ENCODE measurements around the gene RNF224. TPM values are rescaled to one million over a fixed set of nuclear protein-coding genes. Genes with fewer than 3 reads are reported as not detected.
A peak's percentile ranks its signal among the peaks of the same experiment; 100 is the strongest.

The RNF224 gene
- total RNA-seq, 1 experiment from 2014 or later, result 0.37 TPM

GRCh38 chr9:137189297-137190295, 37.7 kb upstream of the RNF224 start:
- no peak for DNase-seq
- no peaks in the 10 kb centered on the region for H3K27me3 ChIP-seq (ENCODE audit: low read length)
- peaks cover 32% of the 10 kb centered on the region for H3K4me1 ChIP-seq (ENCODE audit: low read length)
- no peaks in the 10 kb centered on the region for H3K9me2 ChIP-seq (replicated peaks; ENCODE audit: insufficient read depth, low read length)
- peaks cover 22% of the 10 kb centered on the region for H4K20me1 ChIP-seq (ENCODE audit: insufficient read depth, low read depth, low read length)
- no peaks in the 10 kb centered on the region for H3K36me3 ChIP-seq (ENCODE audit: insufficient read depth, low read length)
- peak overlapping the region; percentile 75 for H3K27ac ChIP-seq (ENCODE audit: low read length)
- H3K4me2 ChIP-seq (ENCODE audit: low read depth, low read length, poor library complexity, severe bottlenecking), result peak overlapping the region; percentile 77
- H3K9ac ChIP-seq (ENCODE audit: low read length), result peak overlapping the region; percentile 86
- no peak overlapping the region for H2AFZ ChIP-seq (ENCODE audit: low read length)
- no peaks in the 10 kb centered on the region for H3K9me3 ChIP-seq (ENCODE audit: low read length)
- peaks cover 34% of the 10 kb centered on the region for H3K79me2 ChIP-seq (ENCODE audit: low read length)
- H3K4me3 ChIP-seq (ENCODE audit: low read length), result peak overlapping the region; percentile 87

GRCh38 chr9:137190315-137190856, 36.9 kb upstream of the RNF224 start:
- peaks cover 24% of the 10 kb centered on the region for H4K20me1 ChIP-seq (ENCODE audit: insufficient read depth, low read depth, low read length)
- peak overlapping the region; percentile 87 for H3K4me3 ChIP-seq (ENCODE audit: low read length)
- H3K9ac ChIP-seq (ENCODE audit: low read length), result peak overlapping the region; percentile 86
- peaks cover 32% of the 10 kb centered on the region for H3K4me1 ChIP-seq (ENCODE audit: low read length)
- H2AFZ ChIP-seq (ENCODE audit: low read length), result no peak overlapping the region
- no peaks in the 10 kb centered on the region for H3K27me3 ChIP-seq (ENCODE audit: low read length)
- no peaks in the 10 kb centered on the region for H3K9me3 ChIP-seq (ENCODE audit: low read length)
- H3K27ac ChIP-seq (ENCODE audit: low read length), result no peak overlapping the region
- peak overlapping the region; percentile 77 for H3K4me2 ChIP-seq (ENCODE audit: low read depth, low read length, poor library complexity, severe bottlenecking)
- H3K9me2 ChIP-seq (replicated peaks; ENCODE audit: insufficient read depth, low read length), result no peaks in the 10 kb centered on the region
- peaks cover 41% of the 10 kb centered on the region for H3K79me2 ChIP-seq (ENCODE audit: low read length)
- DNase-seq, result peak; percentile 60
- no peaks in the 10 kb centered on the region for H3K36me3 ChIP-seq (ENCODE audit: insufficient read depth, low read length)

- Histone ChIP-seq H3K4me2 (ENCODE audit: low read depth, low read length, poor library complexity, severe bottlenecking) (peak overlapping the region; percentile 77), H2AFZ (ENCODE audit: low read length) (no peak overlapping the region), H3K9me3 (ENCODE audit: low read length) (no peaks in the 10 kb centered on the region), H3K9me2 (replicated peaks; ENCODE audit: insufficient read depth, low read length) (no peaks in the 10 kb centered on the region), H3K36me3 (ENCODE audit: insufficient read depth, low read length) (no peaks in the 10 kb centered on the region), H3K4me1 (ENCODE audit: low read length) (peaks cover 32% of the 10 kb centered on the region), H3K79me2 (ENCODE audit: low read length) (peaks cover 44% of the 10 kb centered on the region), H3K9ac (ENCODE audit: low read length) (no peak overlapping the region), H4K20me1 (ENCODE audit: insufficient read depth, low read depth, low read length) (peaks cover 26% of the 10 kb centered on the region), H3K27ac (ENCODE audit: low read length) (no peak overlapping the region), H3K27me3 (ENCODE audit: low read length) (no peaks in the 10 kb centered on the region), H3K4me3 (ENCODE audit: low read length) (no peak overlapping the region)
- DNase-seq, result peak; percentile 41
Measured at GRCh38 chr9:137191245-137191644, 36.1 kb upstream of the RNF224 start.

GRCh38 chr9:137191691-137192447, 35.4 kb upstream of the RNF224 start:
- Histone ChIP-seq H3K9me3 (ENCODE audit: low read length) (no peaks in the 10 kb centered on the region), H3K36me3 (ENCODE audit: insufficient read depth, low read length) (no peaks in the 10 kb centered on the region), H3K79me2 (ENCODE audit: low read length) (peaks cover 46% of the 10 kb centered on the region), H4K20me1 (ENCODE audit: insufficient read depth, low read depth, low read length) (peaks cover 26% of the 10 kb centered on the region), H3K4me3 (ENCODE audit: low read length) (no peak overlapping the region), H3K27me3 (ENCODE audit: low read length) (no peaks in the 10 kb centered on the region), H3K4me2 (ENCODE audit: low read depth, low read length, poor library complexity, severe bottlenecking) (no peak overlapping the region), H3K9me2 (replicated peaks; ENCODE audit: insufficient read depth, low read length) (no peaks in the 10 kb centered on the region), H3K27ac (ENCODE audit: low read length) (no peak overlapping the region), H3K9ac (ENCODE audit: low read length) (no peak overlapping the region), H2AFZ (ENCODE audit: low read length) (no peak overlapping the region), H3K4me1 (ENCODE audit: low read length) (peaks cover 28% of the 10 kb centered on the region)
- DNase-seq, result no peak

GRCh38 chr9:137192448-137192780, 34.9 kb upstream of the RNF224 start:
- Histone ChIP-seq H2AFZ (ENCODE audit: low read length) (no peak overlapping the region), H3K36me3 (ENCODE audit: insufficient read depth, low read length) (no peaks in the 10 kb centered on the region), H3K9me3 (ENCODE audit: low read length) (no peaks in the 10 kb centered on the region), H3K9ac (ENCODE audit: low read length) (no peak overlapping the region), H3K27me3 (ENCODE audit: low read length) (no peaks in the 10 kb centered on the region), H3K4me1 (ENCODE audit: low read length) (peaks cover 25% of the 10 kb centered on the region), H4K20me1 (ENCODE audit: insufficient read depth, low read depth, low read length) (peaks cover 24% of the 10 kb centered on the region), H3K27ac (ENCODE audit: low read length) (no peak overlapping the region), H3K9me2 (replicated peaks; ENCODE audit: insufficient read depth, low read length) (no peaks in the 10 kb centered on the region), H3K79me2 (ENCODE audit: low read length) (peaks cover 45% of the 10 kb centered on the region), H3K4me3 (ENCODE audit: low read length) (no peak overlapping the region), H3K4me2 (ENCODE audit: low read depth, low read length, poor library complexity, severe bottlenecking) (no peak overlapping the region)
- DNase-seq, result no peak

- Histone ChIP-seq H3K9me3 (ENCODE audit: low read length) (no peaks in the 10 kb centered on the region), H3K4me3 (ENCODE audit: low read length) (no peak overlapping the region), H3K79me2 (ENCODE audit: low read length) (peaks cover 45% of the 10 kb centered on the region), H3K27me3 (ENCODE audit: low read length) (no peaks in the 10 kb centered on the region), H3K27ac (ENCODE audit: low read length) (no peak overlapping the region), H3K9me2 (replicated peaks; ENCODE audit: insufficient read depth, low read length) (no peaks in the 10 kb centered on the region), H3K36me3 (ENCODE audit: insufficient read depth, low read length) (no peaks in the 10 kb centered on the region), H3K9ac (ENCODE audit: low read length) (no peak overlapping the region), H4K20me1 (ENCODE audit: insufficient read depth, low read depth, low read length) (peaks cover 20% of the 10 kb centered on the region; the same call in 1 of the 2 replicates), H3K4me2 (ENCODE audit: low read depth, low read length, poor library complexity, severe bottlenecking) (no peak overlapping the region), H2AFZ (ENCODE audit: low read length) (no peak overlapping the region), H3K4me1 (ENCODE audit: low read length) (peaks cover 25% of the 10 kb centered on the region)
- DNase-seq, result no peak
Measured at GRCh38 chr9:137192859-137193258, 34.4 kb upstream of the RNF224 start.

- no peak for DNase-seq
- no peaks in the 10 kb centered on the region for H3K9me3 ChIP-seq (ENCODE audit: low read length)
- H3K36me3 ChIP-seq (ENCODE audit: insufficient read depth, low read length), result no peaks in the 10 kb centered on the region
- H3K9ac ChIP-seq (ENCODE audit: low read length), result no peak overlapping the region
- no peak overlapping the region for H3K4me2 ChIP-seq (ENCODE audit: low read depth, low read length, poor library complexity, severe bottlenecking)
- H3K9me2 ChIP-seq (replicated peaks; ENCODE audit: insufficient read depth, low read length), result no peaks in the 10 kb centered on the region
- H2AFZ ChIP-seq (ENCODE audit: low read length), result no peak overlapping the region
- H4K20me1 ChIP-seq (ENCODE audit: insufficient read depth, low read depth, low read length), result peaks cover 19% of the 10 kb centered on the region; the same call in 1 of the 2 replicates
- H3K4me1 ChIP-seq (ENCODE audit: low read length), result peaks cover 34% of the 10 kb centered on the region
- no peak overlapping the region for H3K27ac ChIP-seq (ENCODE audit: low read length)
- no peak overlapping the region for H3K4me3 ChIP-seq (ENCODE audit: low read length)
- no peaks in the 10 kb centered on the region for H3K27me3 ChIP-seq (ENCODE audit: low read length)
- peaks cover 50% of the 10 kb centered on the region for H3K79me2 ChIP-seq (ENCODE audit: low read length)
Measured at GRCh38 chr9:137193771-137194170, 33.5 kb upstream of the RNF224 start.

- Histone ChIP-seq H3K4me2 (ENCODE audit: low read depth, low read length, poor library complexity, severe bottlenecking) (no peak overlapping the region), H3K79me2 (ENCODE audit: low read length) (peaks cover 56% of the 10 kb centered on the region), H3K9ac (ENCODE audit: low read length) (no peak overlapping the region), H2AFZ (ENCODE audit: low read length) (no peak overlapping the region), H3K27ac (ENCODE audit: low read length) (no peak overlapping the region), H3K27me3 (ENCODE audit: low read length) (no peaks in the 10 kb centered on the region), H3K4me1 (ENCODE audit: low read length) (peaks cover 39% of the 10 kb centered on the region), H3K9me2 (replicated peaks; ENCODE audit: insufficient read depth, low read length) (no peaks in the 10 kb centered on the region), H3K4me3 (ENCODE audit: low read length) (no peak overlapping the region), H3K9me3 (ENCODE audit: low read length) (no peaks in the 10 kb centered on the region), H3K36me3 (ENCODE audit: insufficient read depth, low read length) (no peaks in the 10 kb centered on the region), H4K20me1 (ENCODE audit: insufficient read depth, low read depth, low read length) (peaks cover 16% of the 10 kb centered on the region; the same call in 1 of the 2 replicates)
- DNase-seq, result no peak
Measured at GRCh38 chr9:137194388-137194787, 32.9 kb upstream of the RNF224 start.

All from Karpas-422 (cell line).